Iris pigment epithelial cell (primary cell): ENCODE data around the gene GULP1.
A peak's percentile ranks its signal among the peaks of the same experiment; 100 is the strongest.

Experiments
- DNase-seq: peaks from one replicate; pipeline ENCODE4 v3.0.0-alpha.2; 2011; ENCODE audit warnings: low read depth

The GULP1 gene

DNA sequence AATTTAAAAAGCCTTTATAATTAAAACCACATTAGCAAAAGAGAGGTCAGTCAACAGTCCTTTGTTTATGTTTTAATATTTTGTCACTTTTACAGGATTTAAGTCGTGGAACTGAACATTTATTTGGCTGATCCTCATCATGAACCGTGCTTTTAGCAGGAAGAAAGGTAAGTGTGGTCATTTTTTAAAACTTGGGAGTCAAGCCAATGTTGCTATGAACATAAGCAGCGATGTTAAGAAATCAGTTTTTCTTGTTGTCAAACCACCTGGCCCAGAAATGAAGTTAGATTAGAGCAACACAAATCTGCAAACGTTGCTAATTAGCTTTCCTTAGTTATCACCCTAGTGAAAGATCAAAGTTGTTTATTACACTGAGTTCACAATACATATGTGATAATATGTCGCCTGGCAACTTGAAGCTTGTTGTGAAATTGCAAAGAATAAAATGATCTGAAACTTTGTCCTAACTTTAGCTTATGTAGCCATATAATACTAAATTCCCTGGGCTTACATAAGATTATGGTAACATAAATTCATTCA, 186.0 kb downstream of the GULP1 start:
- DNase-seq = no peak

- no peak for DNase-seq
Observed at GRCh38 chr2:188478724-188479123, 187.1 kb downstream of the GULP1 start.

GRCh38 chr2:188481474-188481873, 189.8 kb downstream of the GULP1 start:
- no peak for DNase-seq

- no peak for DNase-seq
Observed at GRCh38 chr2:188485496-188485895, 193.8 kb downstream of the GULP1 start.

GRCh38 chr2:188492751-188493150, 201.1 kb downstream of the GULP1 start:
- DNase-seq = no peak

GRCh38 chr2:188494906-188495305, 203.2 kb downstream of the GULP1 start:
- DNase-seq = no peak

- peak; percentile 71 for DNase-seq
Observed at GRCh38 chr2:188495969-188496431, 204.3 kb downstream of the GULP1 start.

- DNase-seq = no peak
Observed at GRCh38 chr2:188497726-188498125, 206.1 kb downstream of the GULP1 start.

DNA sequence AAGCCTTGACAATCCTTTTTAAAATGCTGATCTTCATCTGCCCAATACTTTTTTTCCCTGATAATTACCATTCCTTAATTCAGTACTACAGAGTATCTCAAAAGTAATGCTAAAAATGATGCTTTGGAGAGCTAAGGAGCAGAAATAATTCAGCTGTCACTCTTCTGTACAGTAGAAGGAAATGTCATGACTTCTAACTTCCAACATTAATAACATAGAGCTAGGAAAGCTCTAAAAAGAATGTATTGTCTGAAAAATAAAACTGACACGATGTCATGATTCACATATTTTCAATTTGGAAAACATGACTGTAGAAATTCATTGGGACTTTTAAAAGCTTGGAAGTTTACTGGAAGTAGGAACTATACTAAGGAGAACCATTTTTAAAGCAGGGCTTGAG, 212.3 kb downstream of the GULP1 start:
- no peak for DNase-seq

- DNase-seq = no peak
Observed at GRCh38 chr2:188506843-188507242, 215.2 kb downstream of the GULP1 start.

DNA sequence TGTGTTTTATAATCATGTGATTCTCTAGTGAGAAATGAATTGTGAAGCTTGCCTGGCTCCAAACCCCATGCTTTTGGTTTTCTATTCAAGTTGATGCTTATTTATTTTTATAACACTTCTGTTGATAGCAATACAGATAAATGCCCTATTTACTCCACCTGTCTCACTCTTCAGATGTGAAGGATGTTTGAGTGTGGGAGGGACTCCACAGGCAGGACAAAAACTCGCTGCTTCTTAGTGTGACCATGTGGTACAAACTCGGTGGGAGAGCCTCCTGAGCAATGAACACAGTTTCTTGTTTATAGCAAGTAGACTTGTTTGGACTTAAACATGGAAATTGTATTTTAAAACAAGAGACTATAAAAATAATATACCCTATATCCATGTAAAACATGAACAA, 219.7 kb downstream of the GULP1 start:
- DNase-seq = no peak

GRCh38 chr2:188512456-188512855, 220.8 kb downstream of the GULP1 start:
- DNase-seq = peak; percentile 69

- no peak for DNase-seq
Observed at GRCh38 chr2:188515918-188516317, 224.2 kb downstream of the GULP1 start.

DNA sequence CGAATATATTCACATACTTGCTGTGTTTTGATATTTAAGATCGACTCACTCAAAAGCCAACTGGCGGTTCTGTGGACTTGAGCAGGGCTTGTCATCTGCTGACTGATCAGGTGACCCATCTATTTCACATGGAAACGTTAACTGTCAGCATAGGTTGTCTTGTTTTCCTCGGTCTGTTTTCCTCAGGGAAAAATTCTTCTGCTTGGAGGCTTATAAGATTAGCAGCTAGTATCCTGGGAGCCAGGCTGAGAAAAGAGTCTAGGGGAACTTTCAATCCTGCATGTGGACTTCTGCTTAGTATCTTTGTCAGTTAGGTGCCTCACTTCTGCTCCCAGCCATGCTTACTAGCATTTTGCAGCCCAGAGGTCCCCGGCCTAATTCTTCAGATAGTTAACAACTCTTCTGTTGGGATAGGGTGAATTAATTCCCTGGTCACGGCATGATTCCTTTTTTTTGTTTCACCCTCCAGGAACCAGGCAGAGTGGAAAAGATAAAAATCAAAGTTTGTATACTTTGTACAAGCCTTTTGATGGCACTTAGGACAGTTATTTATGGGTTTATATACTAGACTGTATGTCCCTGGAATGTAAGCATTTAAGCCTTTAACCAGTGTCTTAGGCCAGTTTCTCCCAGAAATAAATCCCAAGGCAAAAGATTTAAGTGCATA, 226.0 kb downstream of the GULP1 start:
- no peak for DNase-seq

DNA sequence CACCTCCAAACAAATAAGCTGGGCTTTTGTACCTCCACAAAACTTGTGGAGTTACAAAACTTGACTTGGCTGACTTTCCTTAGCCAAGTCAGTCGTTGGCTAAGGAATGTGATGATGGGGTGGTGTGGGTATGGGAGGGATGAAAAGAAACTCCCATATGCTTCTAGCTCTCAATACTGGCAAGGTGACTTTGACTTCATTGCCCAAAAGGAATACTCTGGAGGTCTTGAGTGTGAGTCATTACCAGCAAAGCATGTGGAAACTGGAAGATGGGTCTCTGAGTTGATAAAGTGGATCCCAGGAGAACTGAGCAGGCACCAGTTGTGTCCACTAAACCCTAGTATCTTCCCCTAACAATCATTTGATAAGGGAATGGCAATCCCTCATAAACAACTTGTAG, 226.7 kb downstream of the GULP1 start:
- peak; percentile 49 for DNase-seq

GRCh38 chr2:188519136-188519535, 227.5 kb downstream of the GULP1 start:
- peak; percentile 59 for DNase-seq

DNA sequence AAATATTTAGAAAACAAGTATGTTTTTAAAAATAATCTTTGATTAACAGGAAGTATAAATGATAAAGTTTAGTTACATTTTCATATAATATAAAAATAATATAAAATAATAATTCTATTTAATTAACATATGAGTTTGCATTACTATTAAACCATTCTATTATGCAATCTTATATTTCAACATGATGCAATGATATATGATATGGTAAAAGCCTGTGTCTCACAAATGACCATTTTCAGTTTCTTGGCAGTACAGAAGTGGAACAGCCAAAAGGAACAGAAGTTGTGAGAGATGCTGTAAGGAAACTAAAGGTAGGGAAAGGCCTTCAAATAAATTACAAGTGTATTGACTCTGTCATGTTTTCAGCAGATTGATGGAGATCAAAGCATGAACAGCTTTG, 230.8 kb downstream of the GULP1 start:
- peak; percentile 41 for DNase-seq

DNA sequence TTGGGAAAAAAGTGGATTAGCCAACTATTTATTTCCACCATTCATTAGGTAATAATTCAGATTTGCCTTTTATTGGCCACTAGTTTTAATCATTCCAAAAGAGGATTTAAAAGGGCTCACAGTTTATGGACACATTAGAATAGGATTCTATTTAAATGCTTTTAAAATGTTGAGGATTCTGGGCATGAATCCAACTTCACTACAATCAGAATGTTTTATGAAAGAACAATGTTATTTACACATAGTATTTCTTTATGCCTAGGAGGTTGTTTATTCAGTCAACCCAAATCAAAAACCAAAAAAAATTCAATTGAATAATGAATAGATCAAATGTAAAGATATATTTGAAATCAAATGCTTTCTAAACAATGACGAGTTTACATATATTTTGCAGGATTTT, 232.2 kb downstream of the GULP1 start:
- DNase-seq = peak; percentile 22

- peak; percentile 61 for DNase-seq
Observed at GRCh38 chr2:188524519-188525113, 232.9 kb downstream of the GULP1 start.

GRCh38 chr2:188526701-188527100, 235.0 kb downstream of the GULP1 start:
- DNase-seq = no peak

GRCh38 chr2:188527141-188527540, 235.5 kb downstream of the GULP1 start:
- DNase-seq = peak; percentile 50

DNA sequence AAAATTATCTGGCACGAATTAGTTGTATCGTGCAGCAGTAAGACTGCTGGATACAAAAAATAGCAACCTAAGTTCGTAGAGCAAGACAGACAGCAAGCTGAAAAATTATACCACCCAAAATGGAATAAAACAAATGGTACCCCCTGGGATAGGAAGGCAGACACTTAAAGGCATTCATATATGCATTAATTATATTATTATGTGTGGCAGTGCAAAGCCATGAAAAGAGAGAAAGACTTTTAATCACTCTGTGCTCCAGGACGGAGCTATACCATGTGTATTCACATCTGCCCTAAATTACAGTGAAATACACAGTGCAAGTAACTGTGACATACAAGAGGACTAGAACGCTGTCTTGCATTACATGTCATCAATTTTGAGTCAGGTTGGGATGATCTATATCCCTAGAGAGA, 235.9 kb downstream of the GULP1 start:
- no peak for DNase-seq

DNA sequence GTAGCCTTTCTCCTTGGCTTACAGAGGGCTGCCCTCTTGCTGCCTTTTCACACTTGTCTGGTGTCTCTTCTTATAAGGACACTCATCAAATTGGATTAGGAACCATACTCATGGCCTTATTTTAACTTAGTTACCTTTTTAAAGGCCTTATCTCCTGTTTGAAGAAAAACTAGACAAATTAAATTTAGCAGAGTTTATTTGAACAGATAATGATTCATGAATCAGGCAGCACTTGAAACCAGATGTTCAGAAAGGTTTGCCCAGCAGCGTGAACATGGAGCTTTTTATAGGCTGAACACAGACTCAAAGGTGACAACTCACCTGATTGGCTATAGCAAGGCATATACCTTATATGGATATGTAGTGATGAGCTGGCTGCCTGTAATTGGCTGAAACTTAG, 238.0 kb downstream of the GULP1 start:
- no peak for DNase-seq

DNA sequence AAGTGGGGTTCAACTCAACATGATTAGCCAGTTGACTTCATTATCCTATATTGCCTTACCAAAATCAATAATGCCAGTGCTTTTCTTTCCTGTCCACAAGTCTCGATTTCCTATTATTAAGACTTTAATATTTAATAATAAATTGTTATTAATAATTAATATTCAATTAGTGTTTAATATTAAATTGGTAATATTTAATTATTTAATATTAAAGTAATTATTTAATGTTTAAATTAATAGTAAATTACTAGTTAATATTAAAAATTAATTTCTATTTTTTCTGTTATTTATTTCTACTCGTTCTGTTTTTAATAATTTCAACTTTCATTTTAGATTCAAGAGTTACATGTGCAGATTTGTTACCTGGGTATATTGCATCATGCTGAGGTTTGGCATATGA, 243.2 kb downstream of the GULP1 start:
- DNase-seq = no peak
